HUDEP-2 (cell line): ENCODE measurements around the gene ITGA2.

Experiments used
- DNase-seq, 76 experiments: peaks; one replicate each; lab custom pipeline; 2025; ENCODE audit not compliant: unreplicated experiment in 76 of 76; lab: John Stamatoyannopoulos, UW

Gene ITGA2

DNA sequence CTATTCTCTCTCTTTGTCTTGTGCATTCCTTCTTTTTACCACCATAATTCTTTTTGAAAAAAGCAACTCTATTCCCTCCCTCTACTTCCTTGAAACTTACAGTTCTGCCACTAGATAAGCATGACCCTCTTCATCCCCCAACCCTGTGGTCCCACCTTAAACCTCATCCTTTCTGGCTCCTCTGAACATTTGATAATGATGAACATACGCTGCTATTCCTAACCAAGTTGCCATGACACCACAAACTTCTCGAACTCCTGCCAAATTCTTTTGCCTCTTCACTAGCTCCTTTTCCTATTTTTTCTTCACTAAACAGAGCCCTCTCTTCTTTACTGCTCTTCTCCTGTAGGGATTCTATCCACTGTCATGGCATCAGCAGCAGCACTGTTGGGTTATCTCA is 63.3 kb downstream of the ITGA2 start:
- DNase-seq: no peak

DNA sequence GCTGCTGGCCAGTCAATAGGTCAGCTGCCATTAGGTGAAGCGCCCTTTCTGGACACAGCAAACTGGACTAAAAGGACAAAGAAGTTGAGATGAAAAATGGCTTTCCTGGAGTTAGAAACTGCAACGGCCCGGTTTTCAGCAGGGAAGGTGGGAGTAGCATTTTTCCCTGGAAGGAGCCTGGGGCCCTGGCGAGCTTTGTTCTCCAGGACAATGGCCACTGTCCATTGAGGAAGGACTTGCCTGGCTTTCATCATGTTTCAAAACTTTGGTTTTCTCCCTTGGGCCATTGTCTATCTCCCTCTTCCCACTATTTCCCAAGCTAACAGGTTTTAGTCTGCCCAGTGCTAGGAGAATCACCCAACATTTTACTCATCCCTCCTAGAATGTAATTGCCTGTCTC is 64.2 kb downstream of the ITGA2 start:
- no peak for DNase-seq

- DNase-seq: no peak
Measured at GRCh38 chr5:53055365-53055764, 66.2 kb downstream of the ITGA2 start.

GRCh38 chr5:53059281-53059680 is 70.1 kb downstream of the ITGA2 start:
- no peak for DNase-seq

- DNase-seq: no peak
Measured at GRCh38 chr5:53063176-53063575, 74.0 kb downstream of the ITGA2 start.

DNA sequence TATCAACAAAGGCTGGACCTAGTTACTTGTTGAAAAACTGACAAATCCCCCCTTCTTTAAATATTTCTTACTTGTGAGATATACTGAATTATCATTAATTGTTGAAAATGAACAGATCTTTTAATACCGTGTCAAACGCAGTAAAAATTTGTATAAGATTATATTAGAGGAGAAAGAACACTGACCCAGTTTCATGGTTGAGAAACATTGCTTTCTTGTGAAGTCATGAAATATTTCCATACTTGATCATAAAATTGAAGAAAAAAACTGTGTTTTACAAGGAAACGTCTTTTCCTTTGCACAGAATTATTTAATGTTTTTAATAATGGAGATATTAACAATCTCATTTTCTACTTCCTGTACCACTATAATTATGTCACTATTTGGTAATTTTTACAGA is 74.6 kb downstream of the ITGA2 start:
- DNase-seq: no peak

DNA sequence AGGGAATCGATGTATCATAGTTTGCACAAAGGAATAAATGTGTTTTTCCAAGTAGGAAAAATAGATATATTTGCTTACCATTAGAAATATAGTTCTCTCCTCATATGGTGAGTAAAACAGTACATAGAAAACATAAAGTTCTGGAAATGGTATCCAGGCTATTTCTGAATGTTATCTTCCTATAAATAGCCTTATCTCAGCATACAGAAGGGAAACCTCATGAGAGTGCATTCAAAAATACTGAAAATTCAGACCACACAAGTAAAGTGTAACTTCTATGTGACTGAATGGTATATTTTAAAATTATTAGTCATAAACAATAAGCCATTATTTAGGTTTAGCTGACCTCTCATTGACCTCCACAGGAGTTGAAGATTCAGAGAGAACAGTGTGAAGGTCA is 76.9 kb downstream of the ITGA2 start:
- no peak for DNase-seq

DNA sequence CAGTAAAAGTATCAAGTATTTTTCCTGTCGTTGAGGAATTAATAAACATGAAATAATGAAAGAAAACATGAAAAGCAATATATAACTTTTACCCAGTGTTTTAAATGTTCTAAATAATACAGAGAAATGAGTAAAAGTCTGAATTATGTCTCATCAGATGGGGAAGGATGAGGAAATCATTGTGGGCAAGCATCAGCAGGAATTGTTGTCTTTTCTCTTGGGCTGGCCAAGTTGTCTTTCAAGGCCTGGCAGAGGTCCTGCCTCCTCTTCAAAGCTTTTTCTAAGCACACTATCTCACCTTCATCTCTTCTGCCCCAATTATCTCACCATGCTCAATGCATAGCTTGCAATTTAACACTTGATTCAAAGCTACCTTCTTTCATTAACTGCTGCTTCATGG is 78.5 kb downstream of the ITGA2 start:
- no peak for DNase-seq

- no peak for DNase-seq
Measured at GRCh38 chr5:53068291-53068836, 79.2 kb downstream of the ITGA2 start.

- no peak for DNase-seq
Measured at GRCh38 chr5:53069626-53070025, 80.5 kb downstream of the ITGA2 start.

DNA sequence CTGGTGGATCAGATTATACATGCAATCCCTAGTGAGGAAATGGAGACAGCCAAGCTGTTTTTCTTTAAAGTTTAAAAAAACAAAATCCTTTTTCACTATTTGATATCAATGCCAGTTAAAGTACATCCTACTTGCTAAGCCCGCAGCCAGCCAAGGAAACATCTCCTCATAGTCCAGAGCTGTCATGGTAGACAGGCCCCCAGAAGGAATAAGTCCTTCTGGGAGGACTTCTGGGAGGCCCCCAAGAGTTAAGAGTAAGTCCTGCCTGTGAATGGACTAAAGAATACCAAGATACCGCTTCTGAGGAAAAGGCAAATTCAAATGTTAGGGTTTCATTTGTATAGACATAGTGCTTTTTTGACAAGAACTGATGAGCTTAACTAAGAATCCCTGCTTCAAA is 82.1 kb downstream of the ITGA2 start:
- DNase-seq: no peak

GRCh38 chr5:53071738-53072137 is 82.6 kb downstream of the ITGA2 start:
- DNase-seq: no peak

- peak in 8 of 76 experiments; percentile 2 to 30 (median 8) for DNase-seq
Measured at GRCh38 chr5:53073348-53073747, 84.2 kb downstream of the ITGA2 start.

- no peak for DNase-seq
Measured at GRCh38 chr5:53076014-53076583, 86.9 kb downstream of the ITGA2 start.

GRCh38 chr5:53080271-53080670 is 91.1 kb downstream of the ITGA2 start:
- no peak for DNase-seq

- DNase-seq: no peak
Measured at GRCh38 chr5:53083927-53084326, 94.8 kb downstream of the ITGA2 start.

- DNase-seq: no peak
Measured at GRCh38 chr5:53084546-53085255, 95.5 kb downstream of the ITGA2 start.

GRCh38 chr5:53087171-53087570 is 98.0 kb downstream of the ITGA2 start:
- DNase-seq: no peak

DNA sequence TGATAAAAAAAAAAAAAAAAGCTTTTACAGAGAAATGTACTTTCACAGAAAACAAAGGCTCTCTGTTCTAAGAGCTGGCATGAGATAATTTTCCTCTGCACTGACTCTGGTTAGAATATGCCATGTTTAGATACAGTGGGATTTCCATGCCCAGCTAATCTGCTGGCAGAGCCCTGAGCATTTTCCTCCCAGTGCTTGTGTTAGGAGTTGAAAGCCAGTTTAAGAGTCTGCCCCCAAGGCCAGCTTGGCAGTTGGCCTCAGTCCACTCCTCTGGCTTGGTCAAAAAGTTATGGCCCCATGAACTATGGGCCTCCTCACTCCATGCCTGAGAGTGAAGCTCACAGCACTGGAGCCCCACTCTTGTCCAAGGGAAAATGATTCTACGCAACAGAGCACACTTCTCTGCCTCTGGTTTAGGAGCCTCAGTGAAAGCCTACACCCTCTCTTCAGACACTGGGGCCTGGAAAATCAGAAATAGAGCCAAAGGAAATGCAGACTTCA is 98.5 kb downstream of the ITGA2 start:
- no peak for DNase-seq

- DNase-seq: no peak
Measured at GRCh38 chr5:53089481-53089991, 100.4 kb downstream of the ITGA2 start.

DNA sequence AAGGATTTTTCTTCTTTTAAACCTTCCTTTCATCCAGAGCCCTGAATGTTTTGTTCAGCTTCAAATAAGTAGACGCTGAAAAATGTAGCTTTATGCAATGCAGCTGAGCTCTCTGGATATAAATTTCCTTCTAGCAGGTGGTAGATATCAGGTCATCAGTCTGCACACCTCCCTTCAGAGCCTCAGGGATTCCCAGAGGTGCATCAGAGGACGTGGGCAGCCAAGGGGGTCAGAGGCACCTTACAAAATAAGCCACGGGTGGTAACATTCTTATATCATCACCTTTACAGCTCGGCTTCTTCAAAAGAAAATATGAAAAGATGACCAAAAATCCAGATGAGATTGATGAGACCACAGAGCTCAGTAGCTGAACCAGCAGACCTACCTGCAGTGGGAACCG is 101.1 kb downstream of the ITGA2 start:
- no peak for DNase-seq

DNA sequence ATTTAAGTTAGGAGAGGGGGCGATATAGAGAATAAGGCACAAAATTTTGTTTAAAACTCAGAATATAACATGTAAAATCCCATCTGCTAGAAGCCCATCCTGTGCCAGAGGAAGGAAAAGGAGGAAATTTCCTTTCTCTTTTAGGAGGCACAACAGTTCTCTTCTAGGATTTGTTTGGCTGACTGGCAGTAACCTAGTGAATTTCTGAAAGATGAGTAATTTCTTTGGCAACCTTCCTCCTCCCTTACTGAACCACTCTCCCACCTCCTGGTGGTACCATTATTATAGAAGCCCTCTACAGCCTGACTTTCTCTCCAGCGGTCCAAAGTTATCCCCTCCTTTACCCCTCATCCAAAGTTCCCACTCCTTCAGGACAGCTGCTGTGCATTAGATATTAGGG is 102.1 kb downstream of the ITGA2 start:
- DNase-seq: no peak
